ENCODE results near the gene ADAMTS6. TPM values are rescaled to one million over a fixed set of nuclear protein-coding genes. Genes with fewer than 3 reads are reported as not detected.

ADAMTS6 gene
- total RNA-seq, 1 donor from 2014 or later = 1.5 TPM

DNA sequence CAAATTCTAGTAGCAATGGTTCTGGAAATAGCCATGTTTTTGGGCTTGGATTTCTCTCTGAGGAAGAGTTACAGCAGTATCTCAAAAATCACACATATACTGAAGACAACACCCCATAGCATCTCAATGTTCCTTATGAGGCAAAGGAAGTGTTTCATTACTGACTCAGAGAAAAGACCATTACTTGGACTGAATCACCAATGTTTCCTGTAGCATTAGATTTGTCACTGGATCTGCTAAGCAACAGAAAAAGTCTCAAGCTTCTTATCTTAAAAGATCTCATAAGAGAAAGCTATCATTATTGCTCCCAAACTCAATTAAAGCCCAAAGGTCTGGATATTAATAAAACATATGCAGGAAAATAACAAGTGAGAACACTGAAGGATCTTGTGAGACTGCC lies 272.4 kb downstream of the ADAMTS6 start:
- Histone ChIP-seq H3K4me3 (no peak overlapping the region), H3K36me3 (no peaks in the 10 kb centered on the region), H3K4me1 (no peaks in the 10 kb centered on the region), H3K27ac (replicated peaks) (no peak overlapping the region), H3K9me3 (replicated peaks) (no peaks in the 10 kb centered on the region), H3K27me3 (ENCODE audit: low read depth) (no peaks in the 10 kb centered on the region)
- intact Hi-C loops (cut with micrococcal nuclease) = no loop called here
- TF ChIP-seq, protein P1, sequence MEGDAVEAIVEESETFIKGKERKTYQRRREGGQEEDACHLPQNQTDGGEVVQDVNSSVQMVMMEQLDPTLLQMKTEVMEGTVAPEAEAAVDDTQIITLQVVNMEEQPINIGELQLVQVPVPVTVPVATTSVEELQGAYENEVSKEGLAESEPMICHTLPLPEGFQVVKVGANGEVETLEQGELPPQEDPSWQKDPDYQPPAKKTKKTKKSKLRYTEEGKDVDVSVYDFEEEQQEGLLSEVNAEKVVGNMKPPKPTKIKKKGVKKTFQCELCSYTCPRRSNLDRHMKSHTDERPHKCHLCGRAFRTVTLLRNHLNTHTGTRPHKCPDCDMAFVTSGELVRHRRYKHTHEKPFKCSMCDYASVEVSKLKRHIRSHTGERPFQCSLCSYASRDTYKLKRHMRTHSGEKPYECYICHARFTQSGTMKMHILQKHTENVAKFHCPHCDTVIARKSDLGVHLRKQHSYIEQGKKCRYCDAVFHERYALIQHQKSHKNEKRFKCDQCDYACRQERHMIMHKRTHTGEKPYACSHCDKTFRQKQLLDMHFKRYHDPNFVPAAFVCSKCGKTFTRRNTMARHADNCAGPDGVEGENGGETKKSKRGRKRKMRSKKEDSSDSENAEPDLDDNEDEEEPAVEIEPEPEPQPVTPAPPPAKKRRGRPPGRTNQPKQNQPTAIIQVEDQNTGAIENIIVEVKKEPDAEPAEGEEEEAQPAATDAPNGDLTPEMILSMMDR (IDR thresholded peaks at IDR 0.05; ENCODE audit: borderline replicate concordance) = no peak
- no peak for DNase-seq

DNA sequence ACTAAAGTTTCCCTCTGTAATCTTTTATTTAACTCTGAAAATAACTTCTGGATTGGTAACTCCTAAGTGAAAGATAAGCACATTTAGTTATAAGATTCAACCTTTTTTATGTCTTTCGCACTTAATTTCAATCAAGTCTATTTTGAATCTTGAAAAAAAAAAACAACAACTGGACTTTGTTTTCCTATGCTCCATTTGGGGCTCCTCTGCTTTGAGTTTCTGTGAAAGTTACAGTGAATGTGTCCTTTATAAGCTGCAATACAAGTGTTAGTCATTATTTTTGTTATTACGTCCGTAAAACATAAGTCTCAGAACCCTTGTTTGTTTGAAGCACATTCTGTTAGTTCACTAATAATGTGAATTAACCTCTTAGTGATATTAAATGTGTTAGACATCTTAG lies 276.8 kb downstream of the ADAMTS6 start:
- no peak overlapping the region for H3K27ac ChIP-seq (replicated peaks)
- H3K4me1 ChIP-seq = no peaks in the 10 kb centered on the region
- no peaks in the 10 kb centered on the region for H3K9me3 ChIP-seq (replicated peaks)
- no peaks in the 10 kb centered on the region for H3K27me3 ChIP-seq (ENCODE audit: low read depth)
- no peak overlapping the region for H3K4me3 ChIP-seq
- DNase-seq = no peak
- H3K36me3 ChIP-seq = no peaks in the 10 kb centered on the region
- intact Hi-C loops (cut with micrococcal nuclease) = no loop called here
- TF ChIP-seq, protein P1 (IDR thresholded peaks at IDR 0.05; ENCODE audit: borderline replicate concordance) = no peak

DNA sequence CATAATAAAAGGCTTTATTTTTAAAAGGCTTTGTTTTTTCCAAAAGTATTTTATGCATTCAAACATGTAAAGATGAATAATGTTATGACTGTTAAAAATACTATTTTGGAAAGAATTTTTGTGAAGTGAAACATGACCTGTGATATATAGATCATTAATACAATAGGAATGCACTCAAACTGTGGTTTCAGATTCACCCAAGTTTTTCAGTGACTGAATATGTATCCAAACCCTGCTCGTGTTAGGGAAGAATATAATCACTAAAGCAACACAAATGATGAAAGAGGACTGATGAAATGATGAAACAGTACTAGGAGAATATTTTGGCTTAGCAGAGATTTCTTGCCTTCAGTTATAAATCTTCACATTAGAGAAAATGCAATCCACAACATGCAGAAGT lies 278.0 kb downstream of the ADAMTS6 start:
- Histone ChIP-seq H3K27ac (replicated peaks) (no peak overlapping the region), H3K4me3 (no peak overlapping the region), H3K36me3 (no peaks in the 10 kb centered on the region), H3K27me3 (ENCODE audit: low read depth) (no peaks in the 10 kb centered on the region), H3K9me3 (replicated peaks) (no peaks in the 10 kb centered on the region), H3K4me1 (no peaks in the 10 kb centered on the region)
- TF ChIP-seq, protein P1 (IDR thresholded peaks at IDR 0.05; ENCODE audit: borderline replicate concordance) = no peak
- no peak for DNase-seq
- intact Hi-C loops (cut with micrococcal nuclease) = no loop called here

DNA sequence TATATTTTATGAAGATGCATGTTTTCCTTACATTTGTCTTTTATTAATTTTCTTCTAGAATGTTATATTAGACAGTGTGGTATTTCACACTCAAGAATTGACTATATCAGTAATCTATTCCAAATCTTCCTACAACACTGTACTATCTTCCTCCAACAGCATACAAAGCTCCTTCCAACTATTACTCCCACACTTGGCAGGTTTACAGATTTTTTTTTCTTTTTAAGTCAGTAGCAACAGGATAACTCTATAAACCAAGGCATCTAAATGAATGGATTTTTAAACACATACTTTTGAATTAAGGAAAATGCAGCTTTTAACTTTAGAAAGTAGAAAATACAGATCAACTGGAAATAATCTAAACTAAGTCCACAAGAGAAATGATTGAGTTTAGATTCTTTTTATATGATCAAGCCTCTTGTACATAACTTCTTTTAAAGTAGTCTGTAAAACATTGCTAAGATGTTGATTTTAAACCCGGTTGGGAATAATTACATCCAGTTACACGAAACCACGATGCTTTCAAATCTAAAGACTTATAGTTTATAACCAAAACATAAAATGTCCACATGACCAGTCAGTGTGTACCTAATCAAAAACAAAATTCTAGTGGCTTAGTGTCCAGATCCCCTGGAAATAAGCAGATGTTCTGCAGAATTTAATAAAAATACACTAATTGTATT lies 281.6 kb downstream of the ADAMTS6 start:
- TF ChIP-seq, protein P1 (IDR thresholded peaks at IDR 0.05; ENCODE audit: borderline replicate concordance) = no peak
- intact Hi-C loops (cut with micrococcal nuclease) = no loop called here
- Histone ChIP-seq H3K27me3 (ENCODE audit: low read depth) (no peaks in the 10 kb centered on the region), H3K36me3 (no peaks in the 10 kb centered on the region), H3K9me3 (replicated peaks) (no peaks in the 10 kb centered on the region), H3K4me1 (no peaks in the 10 kb centered on the region), H3K4me3 (no peak overlapping the region), H3K27ac (replicated peaks) (no peak overlapping the region)
- DNase-seq = no peak

- no peaks in the 10 kb centered on the region for H3K27me3 ChIP-seq (ENCODE audit: low read depth)
- intact Hi-C loops (cut with micrococcal nuclease) = no loop called here
- H3K4me1 ChIP-seq = no peaks in the 10 kb centered on the region
- H3K4me3 ChIP-seq = no peak overlapping the region
- no peak for DNase-seq
- no peak overlapping the region for H3K27ac ChIP-seq (replicated peaks)
- no peaks in the 10 kb centered on the region for H3K36me3 ChIP-seq
- H3K9me3 ChIP-seq (replicated peaks) = no peaks in the 10 kb centered on the region
- TF ChIP-seq, protein P1 (IDR thresholded peaks at IDR 0.05; ENCODE audit: borderline replicate concordance) = no peak
Observed at GRCh38 chr5:65198456-65199120, 283.1 kb downstream of the ADAMTS6 start.

Measured in left ventricle myocardium inferior (tissue), 1 donor.